Activated CD8-positive, alpha-beta memory T cell treated with anti-CD3 and anti-CD28 coated beads, Interleukin-2, amount 50 U/mL, for 48 hours (primary cell): ENCODE measurements around the gene KRTAP5-5.
A peak's percentile ranks its signal among the peaks of the same experiment; 100 is the strongest.
"Not testable (repeated sequence)": the region's sequence is repeated elsewhere in the genome, so short reads cannot be mapped to it uniquely, and the experiment has no call there.

Experiments used
- DNase-seq: peaks from one replicate; pipeline ENCODE4 v3.0.0-alpha.2; 2020

KRTAP5-5 gene

GRCh38 chr11:1607901-1608300, 21.7 kb upstream of the KRTAP5-5 start:
- DNase-seq = not testable (repeated sequence)

- no peak for DNase-seq
These were observed 21.2 kb upstream of the KRTAP5-5 start, which contains the start of gene KRTAP5-3 for GRCh38 chr11:1608363-1608762. KRTAP5-3 (minus strand) TSS chr11:1608463; CDS start chr11:1608385, 78 bp downstream.

- DNase-seq = no peak
These were observed 11.3 kb upstream of the KRTAP5-5 start for GRCh38 chr11:1618231-1618630.

GRCh38 chr11:1619449-1619848, 10.1 kb upstream of the KRTAP5-5 start:
- no peak for DNase-seq

GRCh38 chr11:1622086-1622485, 7.5 kb upstream of the KRTAP5-5 start, which contains the start of gene KRTAP5-4:
KRTAP5-4 (minus strand) TSS chr11:1622138; CDS start chr11:1622093, 45 bp downstream.
- no peak for DNase-seq

- no peak for DNase-seq
These were observed 5.9 kb upstream of the KRTAP5-5 start for GRCh38 chr11:1623716-1624115.

GRCh38 chr11:1624621-1625020, 5.0 kb upstream of the KRTAP5-5 start:
- no peak for DNase-seq

GRCh38 chr11:1625541-1625940, 4.0 kb upstream of the KRTAP5-5 start:
- no peak for DNase-seq

- peak; percentile 90 for DNase-seq
These were observed 859 bp upstream of the KRTAP5-5 start for GRCh38 chr11:1628506-1629325.

- DNase-seq = no peak
These were observed 696 bp downstream of the KRTAP5-5 start for GRCh38 chr11:1630271-1630670.

- DNase-seq = no peak
These were observed 1.5 kb downstream of the KRTAP5-5 start for GRCh38 chr11:1631066-1631568.

GRCh38 chr11:1632053-1632714, 2.6 kb downstream of the KRTAP5-5 start:
- no peak for DNase-seq

- DNase-seq = no peak
These were observed 4.3 kb downstream of the KRTAP5-5 start for GRCh38 chr11:1633864-1634263.

GRCh38 chr11:1636291-1636950, 6.8 kb downstream of the KRTAP5-5 start:
- DNase-seq = no peak

- no peak for DNase-seq
These were observed 8.1 kb downstream of the KRTAP5-5 start for GRCh38 chr11:1637628-1638027.

- DNase-seq = no peak
These were observed 8.8 kb downstream of the KRTAP5-5 start for GRCh38 chr11:1638344-1638743.

GRCh38 chr11:1639102-1639620, 9.6 kb downstream of the KRTAP5-5 start:
- no peak for DNase-seq

- DNase-seq = no peak
These were observed 10.1 kb downstream of the KRTAP5-5 start for GRCh38 chr11:1639666-1640065.

- DNase-seq = peak; percentile 69
These were observed 10.7 kb downstream of the KRTAP5-5 start for GRCh38 chr11:1640076-1640946.

- DNase-seq = no peak
These were observed 11.5 kb downstream of the KRTAP5-5 start for GRCh38 chr11:1641096-1641495.

GRCh38 chr11:1642288-1643145, 12.9 kb downstream of the KRTAP5-5 start:
- no peak for DNase-seq
